SK-N-SH (cell line): Measurements from ENCODE around the gene ORMDL3. TPM values are rescaled to one million over a fixed set of nuclear protein-coding genes. Genes with fewer than 3 reads are reported as not detected.

Experiments
- CTCF ChIA-PET: fragments of 300-600, 350-600 bp; formaldehyde crosslinking; extraction: SDS; loops from one replicate; lab custom pipeline; 2021; lab: Yijun Ruan, JAX
- POLR2A ChIA-PET: fragments of 350-600 bp; sonication (Branson Sonifier 250); formaldehyde crosslinking; extraction: SDS; loops from one replicate; lab custom pipeline; 2020; ENCODE audit warnings: antibody characterized with exemption, inconsistent platforms; lab: Yijun Ruan, JAX
- DNase-seq: peaks from one replicate; pipeline ENCODE4 v3.0.0; 2012
- H2AFZ ChIP-seq: fragments of 200-600 bp; sonication (generic); 2 replicates; pipeline ENCODE4 v1.8.1; 2016; ENCODE audit warnings: antibody characterized with exemption, mild to moderate bottlenecking, low read depth
- H3F3A ChIP-seq: fragments of 200-600 bp; sonication (generic); replicated peaks from 2 replicates; pipeline ENCODE3; 2016; ENCODE audit warnings: antibody characterized with exemption, mild to moderate bottlenecking; ENCODE audit not compliant: insufficient read depth
- H3K27ac ChIP-seq, 2 experiments: fragments of 200-500 bp in 1 of 2; fragments of 200-600 bp in 1 of 2; sonication (Bioruptor generic) in 1 of 2; sonication (generic), shearing (Covaris generic) in 1 of 2; 2 replicates each; pipeline versions ENCODE4 v1.5.1 to v1.6.1; 2014 to 2016; ENCODE audit warnings: low read depth in 2 of 2, inconsistent platforms in 1 of 2, low read length in 1 of 2, mild to moderate bottlenecking in 1 of 2, mixed read lengths in 1 of 2
- H3K27me3 ChIP-seq: fragments of 200-600 bp; sonication (generic), shearing (Covaris generic); 2 replicates; pipeline ENCODE4 v1.6.1; 2016; ENCODE audit warnings: mixed run types; ENCODE audit not compliant: insufficient read depth
- H3K36me3 ChIP-seq, 2 experiments: fragments of 200-500 bp in 1 of 2; fragments of 200-600 bp in 1 of 2; sonication (Bioruptor generic) in 1 of 2; sonication (generic) in 1 of 2; replicated peaks in 1 of 2; 2 replicates each; pipeline versions ENCODE3 to v1.5.1; 2014 to 2016; ENCODE audit warnings: low read length in 1 of 2, mild to moderate bottlenecking in 1 of 2; ENCODE audit not compliant: insufficient read depth in 2 of 2, control insufficient read depth in 1 of 2
- H3K4me1 ChIP-seq, 2 experiments: fragments of 200-500 bp in 1 of 2; fragments of 200-600 bp in 1 of 2; sonication (Bioruptor generic) in 1 of 2; sonication (generic), shearing (Covaris generic) in 1 of 2; 2 replicates each; pipeline versions ENCODE4 v1.5.1 to v1.6.1; 2014 to 2016; ENCODE audit warnings: low read depth in 1 of 2, low read length in 1 of 2, mixed run types in 1 of 2; ENCODE audit not compliant: insufficient read depth in 2 of 2, control insufficient read depth in 1 of 2
- H3K4me2 ChIP-seq: fragments of 200-600 bp; sonication (generic), shearing (Covaris generic); 2 replicates; pipeline ENCODE4 v1.6.1; 2017; ENCODE audit warnings: mixed run types
- H3K4me3 ChIP-seq, 2 experiments: fragments of 200-500 bp in 1 of 2; fragments of 200-600 bp in 1 of 2; sonication (Bioruptor generic) in 1 of 2; sonication (generic), shearing (Covaris generic) in 1 of 2; 2 replicates each; pipeline versions ENCODE4 v1.5.1 to v1.8.1; 2014 to 2016; ENCODE audit warnings: low read depth in 2 of 2, inconsistent platforms in 1 of 2, low read length in 1 of 2, mild to moderate bottlenecking in 1 of 2, mixed read lengths in 1 of 2, moderate library complexity in 1 of 2
- H3K79me2 ChIP-seq: fragments of 200-600 bp; sonication (generic); 2 replicates; pipeline ENCODE4 v1.8.1; 2017; ENCODE audit warnings: mild to moderate bottlenecking; ENCODE audit not compliant: insufficient read depth
- H3K9ac ChIP-seq: fragments of 200-600 bp; sonication (generic); 2 replicates; pipeline ENCODE4 v1.6.1; 2017; ENCODE audit warnings: mixed run types
- H3K9me2 ChIP-seq: fragments of 200-600 bp; sonication (generic); 2 replicates; pipeline ENCODE4 v1.6.1; 2017; ENCODE audit warnings: mixed run types
- H3K9me3 ChIP-seq: fragments of 200-600 bp; sonication (generic); 2 replicates; pipeline ENCODE4 v1.6.1; 2017; ENCODE audit warnings: mixed run types, mild to moderate bottlenecking, moderate library complexity
- H4K20me1 ChIP-seq: fragments of 200-600 bp; sonication (generic); 2 replicates; pipeline ENCODE4 v1.6.1; 2017; ENCODE audit warnings: mild to moderate bottlenecking, mixed run types; ENCODE audit not compliant: insufficient read depth
- CHD2 ChIP-seq: fragments of 150-350 bp; IDR thresholded peaks from 2 replicates; pipeline ENCODE4 v1.6.1; 2018; ENCODE audit warnings: low read length; ENCODE audit not compliant: partially characterized antibody
- CTCF ChIP-seq: fragments of 200-600 bp; sonication (generic); IDR thresholded peaks from 2 replicates; pipeline ENCODE4 v1.6.1; 2017; ENCODE audit warnings: antibody characterized with exemption, mild to moderate bottlenecking, moderate library complexity
- EZH2phosphoT487 ChIP-seq: fragments of 200-600 bp; sonication (generic); IDR thresholded peaks from 2 replicates; pipeline ENCODE4 v1.6.1; 2017; ENCODE audit warnings: low read depth, mixed run types, mild to moderate bottlenecking, antibody characterized with exemption, moderate library complexity, borderline replicate concordance
- FOSL2 ChIP-seq: IDR thresholded peaks from 2 replicates; pipeline ENCODE4 v1.4.0; 2012; ENCODE audit warnings: low read depth, mild to moderate bottlenecking, moderate library complexity, borderline replicate concordance
- FOXM1 ChIP-seq: IDR thresholded peaks from 2 replicates; pipeline ENCODE4 v1.4.0; 2012; ENCODE audit warnings: low read depth, mild to moderate bottlenecking
- GABPA ChIP-seq: IDR thresholded peaks from 2 replicates; pipeline ENCODE4 v1.4.0; 2012; ENCODE audit warnings: low read depth, mild to moderate bottlenecking
- GATA2 ChIP-seq: sonication (generic); formaldehyde crosslinking; IDR thresholded peaks from 2 replicates; pipeline ENCODE4 v1.5.0; 2020; ENCODE audit warnings: mild to moderate bottlenecking, missing genetic modification reagents
- JUND ChIP-seq: IDR thresholded peaks from 2 replicates; pipeline ENCODE4 v1.4.0; 2012
- MEF2A ChIP-seq: IDR thresholded peaks from 2 replicates; pipeline ENCODE4 v1.4.0; 2012; ENCODE audit warnings: low read depth, borderline replicate concordance
- MXI1 ChIP-seq: IDR thresholded peaks from 2 replicates; pipeline ENCODE4 v1.6.1; 2012; ENCODE audit warnings: mild to moderate bottlenecking, low read depth, low read length, improper control_type of control experiment
- POLR2AphosphoS5 ChIP-seq: IDR thresholded peaks from 2 replicates; pipeline ENCODE4 v1.6.1; 2012; ENCODE audit warnings: low read depth, low read length
- RCOR1 ChIP-seq: fragments of 150-350 bp; IDR thresholded peaks from 2 replicates; pipeline ENCODE4 v1.6.1; 2017; ENCODE audit warnings: antibody characterized with exemption, low read length
- RFX5 ChIP-seq: IDR thresholded peaks from 2 replicates; pipeline ENCODE4 v1.6.1; 2012; ENCODE audit warnings: mild to moderate bottlenecking, improper control_type of control experiment, low read length
- TCF12 ChIP-seq: IDR thresholded peaks from 2 replicates; pipeline ENCODE4 v1.4.0; 2012
- TEAD4 ChIP-seq: IDR thresholded peaks from 2 replicates; pipeline ENCODE4 v1.4.0; 2012; ENCODE audit warnings: mild to moderate bottlenecking, borderline replicate concordance; ENCODE audit not compliant: insufficient read depth
- USF1 ChIP-seq: IDR thresholded peaks from 2 replicates; pipeline ENCODE4 v1.4.0; 2012; ENCODE audit warnings: low read depth, borderline replicate concordance
- YY1 ChIP-seq: IDR thresholded peaks from 2 replicates; pipeline ENCODE4 v1.4.0; 2012; ENCODE audit warnings: low read depth, mild to moderate bottlenecking
- ZBTB33 ChIP-seq: IDR thresholded peaks from 2 replicates; pipeline ENCODE4 v1.4.0; 2012; ENCODE audit warnings: low read depth, borderline replicate concordance
- whole genome bisulfite sequencing: methylation state at CpG from one replicate; pipeline ENCODE4 v1.1.6; 2017; ENCODE audit warnings: low lambda C conversion rate; 5-methylcytosine and 5-hydroxymethylcytosine counted together
- polyA plus RNA-seq, 3 experiments: library from polyadenylated mRNA; depleted of rRNA; stranded (reverse); fragments of >200 nt; gene quantifications; 2 replicates each; pipeline ENCODE4 v1.2.3, GENCODE V29; 2012
- TF ChIP-seq, protein P1 (sequence below): fragments of 150-350 bp; IDR thresholded peaks from 2 replicates; pipeline ENCODE4 v1.6.1; 2017; ENCODE audit warnings: antibody characterized with exemption, low read length, low read depth, borderline replicate concordance
- TF ChIP-seq, protein P2 (sequence below): IDR thresholded peaks from 2 replicates; pipeline ENCODE4; 2012

ORMDL3 gene
- polyA plus RNA-seq, 1 of the 3 experiments (the other 2 are of a cell fraction): 27.8 TPM

- TF ChIP-seq, protein P1, sequence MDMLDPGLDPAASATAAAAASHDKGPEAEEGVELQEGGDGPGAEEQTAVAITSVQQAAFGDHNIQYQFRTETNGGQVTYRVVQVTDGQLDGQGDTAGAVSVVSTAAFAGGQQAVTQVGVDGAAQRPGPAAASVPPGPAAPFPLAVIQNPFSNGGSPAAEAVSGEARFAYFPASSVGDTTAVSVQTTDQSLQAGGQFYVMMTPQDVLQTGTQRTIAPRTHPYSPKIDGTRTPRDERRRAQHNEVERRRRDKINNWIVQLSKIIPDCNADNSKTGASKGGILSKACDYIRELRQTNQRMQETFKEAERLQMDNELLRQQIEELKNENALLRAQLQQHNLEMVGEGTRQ: no peak
- no peak for TF ChIP-seq GABPA
Measured at GRCh38 chr17:39894681-39895376, 32.6 kb downstream of the ORMDL3 start (continued).

GRCh38 chr17:39889200-39889599, 38.2 kb downstream of the ORMDL3 start:
- H3K27me3 ChIP-seq: peaks cover 69% of the 10 kb centered on the region; the same call in 1 of the 2 replicates
- no peak overlapping the region for H3K4me3 ChIP-seq
- TF ChIP-seq TCF12 (no peak), MXI1 (no peak), TEAD4 (no peak), FOSL2 (no peak), CHD2 (no peak), GABPA (no peak), USF1 (no peak), EZH2phosphoT487 (no peak), FOXM1 (no peak), YY1 (no peak), JUND (no peak), POLR2AphosphoS5 (no peak), CTCF (no peak), ZBTB33 (no peak), RCOR1 (no peak), MEF2A (no peak), RFX5 (no peak), GATA2 (CRISPR knock-in tag) (no peak)
- TF ChIP-seq, protein P2, sequence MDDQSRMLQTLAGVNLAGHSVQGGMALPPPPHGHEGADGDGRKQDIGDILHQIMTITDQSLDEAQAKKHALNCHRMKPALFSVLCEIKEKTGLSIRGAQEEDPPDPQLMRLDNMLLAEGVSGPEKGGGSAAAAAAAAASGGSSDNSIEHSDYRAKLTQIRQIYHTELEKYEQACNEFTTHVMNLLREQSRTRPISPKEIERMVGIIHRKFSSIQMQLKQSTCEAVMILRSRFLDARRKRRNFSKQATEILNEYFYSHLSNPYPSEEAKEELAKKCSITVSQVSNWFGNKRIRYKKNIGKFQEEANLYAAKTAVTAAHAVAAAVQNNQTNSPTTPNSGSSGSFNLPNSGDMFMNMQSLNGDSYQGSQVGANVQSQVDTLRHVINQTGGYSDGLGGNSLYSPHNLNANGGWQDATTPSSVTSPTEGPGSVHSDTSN: no peak
- TF ChIP-seq, protein P1: no peak
- no peak for DNase-seq
- H3K27ac ChIP-seq: no peak overlapping the region
- no peaks in the 10 kb centered on the region for H3K4me1 ChIP-seq
- no peak overlapping the region for H3K9ac ChIP-seq
- no peaks in the 10 kb centered on the region for H3F3A ChIP-seq
- no peak overlapping the region for H3K4me2 ChIP-seq
- H2AFZ ChIP-seq: no peak overlapping the region
- 3% methylated on average over 2 of the region's 2 CpGs for WGBS
- H3K36me3 ChIP-seq: no peaks in the 10 kb centered on the region
- ChIA-PET CTCF (interaction anchor here (0.6 kb wide), 1 partner anchor 189 kb away, joined by 3 read pairs; no protein-coding TSS in a partner anchor), POLR2A (no interaction called here)
- H4K20me1 ChIP-seq: no peaks in the 10 kb centered on the region
- no peaks in the 10 kb centered on the region for H3K79me2 ChIP-seq
- H3K9me2 ChIP-seq: no peaks in the 10 kb centered on the region
- no peaks in the 10 kb centered on the region for H3K9me3 ChIP-seq
